COR-L47 (cell line): ENCODE results near the gene FAM90A1.
A peak's percentile ranks its signal among the peaks of the same experiment; 100 is the strongest.
"Not testable (repeated sequence)": the region's sequence is repeated elsewhere in the genome, so short reads cannot be mapped to it uniquely, and the experiment has no call there.

Experiments
- DNase-seq: peaks from one replicate; lab custom pipeline; 2025; lab: John Stamatoyannopoulos, UW

The FAM90A1 gene

GRCh38 chr12:8233300-8233855, 6.0 kb upstream of the FAM90A1 start:
- not testable (repeated sequence) for DNase-seq

GRCh38 chr12:8231666-8232608, 4.5 kb upstream of the FAM90A1 start:
- DNase-seq: not testable (repeated sequence)

GRCh38 chr12:8231049-8231448, 3.6 kb upstream of the FAM90A1 start:
- not testable (repeated sequence) for DNase-seq

GRCh38 chr12:8229486-8229885, 2.1 kb upstream of the FAM90A1 start:
- not testable (repeated sequence) for DNase-seq

- DNase-seq: not testable (repeated sequence)
Measured at GRCh38 chr12:8228607-8229006, 1.2 kb upstream of the FAM90A1 start.

GRCh38 chr12:8227732-8228077, 287 bp upstream of the FAM90A1 start:
- not testable (repeated sequence) for DNase-seq

GRCh38 chr12:8226355-8226754, 1.1 kb downstream of the FAM90A1 start:
- DNase-seq: no peak

- DNase-seq: not testable (repeated sequence)
Measured at GRCh38 chr12:8224782-8225181, 2.6 kb downstream of the FAM90A1 start.

- not testable (repeated sequence) for DNase-seq
Measured at GRCh38 chr12:8223646-8224045, 3.8 kb downstream of the FAM90A1 start.

- DNase-seq: not testable (repeated sequence)
Measured at GRCh38 chr12:8222303-8222702, 5.1 kb downstream of the FAM90A1 start.

GRCh38 chr12:8221844-8222243, 5.6 kb downstream of the FAM90A1 start:
- not testable (repeated sequence) for DNase-seq

GRCh38 chr12:8221375-8221774, 6.0 kb downstream of the FAM90A1 start:
- DNase-seq: not testable (repeated sequence)

GRCh38 chr12:8218711-8219382, 8.6 kb downstream of the FAM90A1 start:
- not testable (repeated sequence) for DNase-seq

GRCh38 chr12:8197685-8198308, 29.6 kb downstream of the FAM90A1 start:
- not testable (repeated sequence) for DNase-seq

- DNase-seq: not testable (repeated sequence)
Measured at GRCh38 chr12:8188088-8188487, 39.3 kb downstream of the FAM90A1 start.

GRCh38 chr12:8184206-8184605, 43.2 kb downstream of the FAM90A1 start:
- not testable (repeated sequence) for DNase-seq

- not testable (repeated sequence) for DNase-seq
Measured at GRCh38 chr12:8183346-8183745, 44.1 kb downstream of the FAM90A1 start.

GRCh38 chr12:8182923-8183322, 44.5 kb downstream of the FAM90A1 start:
- DNase-seq: not testable (repeated sequence)

- DNase-seq: not testable (repeated sequence)
Measured at GRCh38 chr12:8181271-8181670, 46.1 kb downstream of the FAM90A1 start.

- peak; percentile 0 for DNase-seq
Measured at GRCh38 chr12:8179989-8180585, 47.3 kb downstream of the FAM90A1 start.

GRCh38 chr12:8172911-8173310, 54.5 kb downstream of the FAM90A1 start:
- DNase-seq: not testable (repeated sequence)
